22Rv1 (cell line): Measurements from ENCODE around the gene UEVLD.
"Not testable (repeated sequence)": the region's sequence is repeated elsewhere in the genome, so short reads cannot be mapped to it uniquely, and the experiment has no call there.

Experiments
- H3K27ac ChIP-seq: fragments of 450-650 bp; 2 replicates; pipeline ENCODE4 v1.5.1; 2017
- ZFX ChIP-seq: fragments of 450-650 bp; IDR thresholded peaks from 2 replicates; pipeline ENCODE4 v1.6.1; 2017; ENCODE audit warnings: antibody characterized with exemption, borderline replicate concordance
- TF ChIP-seq, protein P1 (sequence below): fragments of 450-650 bp; IDR thresholded peaks from 2 replicates; pipeline ENCODE4 v1.5.1; 2017; ENCODE audit warnings: mild to moderate bottlenecking

UEVLD gene

DNA sequence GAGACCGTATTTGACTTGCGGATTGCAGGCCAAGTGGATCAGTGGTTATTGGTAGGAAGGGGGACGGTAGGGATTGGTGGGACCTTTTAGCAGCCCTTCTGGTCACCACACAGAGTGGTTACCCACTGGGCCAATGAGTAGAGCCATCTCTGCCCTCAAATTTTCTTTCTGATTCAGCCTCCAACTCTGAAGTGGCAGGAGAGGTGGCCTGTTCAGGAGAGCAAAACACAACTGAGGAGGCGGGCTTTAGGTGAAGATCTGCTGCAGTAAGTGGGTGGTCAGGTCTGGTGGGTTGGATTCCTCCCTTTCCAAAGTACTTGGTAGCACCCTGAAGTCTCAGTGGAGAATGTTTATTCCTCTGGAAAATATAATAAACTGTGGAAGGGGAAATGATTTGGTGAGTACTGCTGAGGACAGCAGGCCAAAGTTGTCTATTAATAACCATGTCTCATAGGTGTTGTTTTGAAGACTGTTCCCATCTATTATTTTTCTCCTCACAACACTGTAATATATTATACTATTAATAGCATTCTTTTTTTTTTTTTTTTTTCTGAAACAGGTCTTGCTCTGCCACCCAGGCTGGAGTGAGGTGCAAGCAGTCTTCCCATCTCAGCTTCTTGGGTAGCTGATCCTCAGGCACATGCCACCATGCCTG lies 12.5 kb upstream of the UEVLD start:
- TF ChIP-seq ZFX, result no peak
- TF ChIP-seq, protein P1, sequence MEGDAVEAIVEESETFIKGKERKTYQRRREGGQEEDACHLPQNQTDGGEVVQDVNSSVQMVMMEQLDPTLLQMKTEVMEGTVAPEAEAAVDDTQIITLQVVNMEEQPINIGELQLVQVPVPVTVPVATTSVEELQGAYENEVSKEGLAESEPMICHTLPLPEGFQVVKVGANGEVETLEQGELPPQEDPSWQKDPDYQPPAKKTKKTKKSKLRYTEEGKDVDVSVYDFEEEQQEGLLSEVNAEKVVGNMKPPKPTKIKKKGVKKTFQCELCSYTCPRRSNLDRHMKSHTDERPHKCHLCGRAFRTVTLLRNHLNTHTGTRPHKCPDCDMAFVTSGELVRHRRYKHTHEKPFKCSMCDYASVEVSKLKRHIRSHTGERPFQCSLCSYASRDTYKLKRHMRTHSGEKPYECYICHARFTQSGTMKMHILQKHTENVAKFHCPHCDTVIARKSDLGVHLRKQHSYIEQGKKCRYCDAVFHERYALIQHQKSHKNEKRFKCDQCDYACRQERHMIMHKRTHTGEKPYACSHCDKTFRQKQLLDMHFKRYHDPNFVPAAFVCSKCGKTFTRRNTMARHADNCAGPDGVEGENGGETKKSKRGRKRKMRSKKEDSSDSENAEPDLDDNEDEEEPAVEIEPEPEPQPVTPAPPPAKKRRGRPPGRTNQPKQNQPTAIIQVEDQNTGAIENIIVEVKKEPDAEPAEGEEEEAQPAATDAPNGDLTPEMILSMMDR, result no peak
- no peak overlapping the region for H3K27ac ChIP-seq

- TF ChIP-seq, protein P1, result no peak
- no peak for TF ChIP-seq ZFX
- no peak within 1 kb of the TSS for H3K27ac ChIP-seq
These were observed 11.3 kb upstream of the UEVLD start, which contains the start of gene MISFA for GRCh38 chr11:18599739-18600230. Gene MISFA (plus strand): TSS chr11:18599789. CDS start chr11:18599929, 140 bp downstream.

GRCh38 chr11:18594999-18595749 lies 6.6 kb upstream of the UEVLD start:
- no peak for TF ChIP-seq ZFX
- TF ChIP-seq, protein P1, result no peak
- no peak overlapping the region for H3K27ac ChIP-seq

GRCh38 chr11:18594088-18594487 lies 5.6 kb upstream of the UEVLD start:
- not testable (repeated sequence) for H3K27ac ChIP-seq

DNA sequence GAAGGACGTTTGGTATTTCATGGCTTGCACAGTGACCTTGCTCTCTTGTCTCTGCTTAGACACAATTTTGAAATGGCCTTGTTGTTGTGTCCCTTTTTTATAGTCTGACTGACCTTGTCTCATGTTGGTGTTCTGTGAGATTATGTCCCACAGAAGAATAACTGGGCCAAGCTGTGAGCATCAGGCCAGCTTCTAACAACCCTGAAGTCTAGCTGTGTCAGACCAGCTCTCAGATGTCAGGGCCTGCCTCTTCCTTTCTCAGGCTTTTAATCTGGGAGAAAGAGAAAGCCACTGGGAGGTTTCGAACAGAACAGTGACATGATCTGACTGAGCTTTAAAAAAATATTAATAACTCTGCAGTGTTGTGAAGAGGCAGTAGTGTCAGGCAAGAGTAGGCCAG lies 2.0 kb upstream of the UEVLD start:
- no peak overlapping the region for H3K27ac ChIP-seq
- no peak for TF ChIP-seq ZFX
- TF ChIP-seq, protein P1, result no peak

GRCh38 chr11:18581825-18582224 lies 6.7 kb downstream of the UEVLD start:
- TF ChIP-seq, protein P1, result no peak
- no peak for TF ChIP-seq ZFX
- H3K27ac ChIP-seq, result 0 out of 2 replicates have a peak overlapping the region, but pooled peaks have one; percentile 25

DNA sequence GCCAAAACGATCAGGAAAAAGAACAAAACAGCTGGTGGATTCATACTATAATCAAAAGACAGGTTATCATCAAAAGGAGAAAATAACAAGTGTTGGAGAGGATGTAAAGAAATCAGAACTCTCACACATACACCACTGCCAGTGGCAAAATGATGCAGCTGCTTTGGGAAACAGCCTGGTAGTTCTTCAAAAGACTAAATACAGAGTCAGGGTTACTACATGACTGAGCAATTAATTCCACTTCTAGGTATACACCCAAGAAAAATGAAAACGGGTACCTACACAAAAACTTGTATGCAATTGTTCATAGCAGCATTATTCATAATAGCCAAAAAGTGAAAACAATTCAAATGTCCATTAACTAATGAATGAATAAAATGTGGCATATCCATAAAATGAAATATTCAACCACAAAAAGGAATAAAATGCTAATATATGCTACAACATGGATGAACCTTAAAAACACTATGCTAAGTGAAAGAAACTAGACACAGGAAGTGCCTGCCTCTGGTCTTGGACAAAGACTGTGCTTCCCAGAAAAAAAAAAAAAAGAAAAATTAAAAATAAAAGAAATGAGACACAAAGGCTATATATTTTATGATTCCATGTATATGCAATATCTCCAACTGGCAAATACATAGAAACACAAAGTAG lies 8.3 kb downstream of the UEVLD start:
- peak overlapping the region; percentile 89 for H3K27ac ChIP-seq
- no peak for TF ChIP-seq ZFX
- TF ChIP-seq, protein P1, result no peak
